Esophagus (tissue), 2 donors: Measurements from ENCODE around the gene APC2. TPM values are rescaled to one million over a fixed set of nuclear protein-coding genes. Genes with fewer than 3 reads are reported as not detected.

Experiments used
- H3K27ac ChIP-seq, 2 donors: one replicate each; pipeline ENCODE4 v1.5.1; 2013; ENCODE audit warnings: low read depth in 2 of 2, mild to moderate bottlenecking in 2 of 2, inconsistent platforms in 1 of 2, low read length in 1 of 2, moderate library complexity in 1 of 2
- H3K27me3 ChIP-seq, 2 donors: one replicate each; pipeline ENCODE4 v1.6.1; 2013; ENCODE audit warnings: low read length in 2 of 2, control low read depth in 1 of 2, mild to moderate bottlenecking in 1 of 2; ENCODE audit not compliant: insufficient read depth in 2 of 2, control insufficient read depth in 1 of 2
- H3K36me3 ChIP-seq, 2 donors: one replicate each; pipeline ENCODE4 v1.6.1; 2013; ENCODE audit warnings: low read length in 1 of 2; ENCODE audit not compliant: control insufficient read depth in 2 of 2, insufficient read depth in 2 of 2
- H3K4me1 ChIP-seq, 2 donors: one replicate each; pipeline ENCODE4 v1.6.1; 2013; ENCODE audit warnings: low read length in 1 of 2; ENCODE audit not compliant: control insufficient read depth in 2 of 2, insufficient read depth in 2 of 2
- H3K4me3 ChIP-seq, 2 donors: one replicate each; pipeline ENCODE4 v1.5.1; 2013; ENCODE audit warnings: low read length in 2 of 2, mild to moderate bottlenecking in 2 of 2, low read depth in 1 of 2, moderate library complexity in 1 of 2
- H3K9me3 ChIP-seq, 2 donors: one replicate each; pipeline ENCODE4 v1.6.1; 2013; ENCODE audit warnings: mild to moderate bottlenecking in 2 of 2, low read depth in 1 of 2, low read length in 1 of 2, moderate library complexity in 1 of 2; ENCODE audit not compliant: control insufficient read depth in 2 of 2, insufficient read depth in 1 of 2
- WGBS, 2 donors: extraction: QIAGEN DNeasy Blood & Tissue Kit; methylation state at CpG; one replicate each; pipeline ENCODE4 v1.1.7; 2013; 5-methylcytosine and 5-hydroxymethylcytosine counted together
- polyA plus RNA-seq, 2 donors: library from polyadenylated mRNA; stranded (reverse); fragments of 200-250 nt; gene quantifications; one replicate each; pipeline ENCODE4 v1.2.3, GENCODE V29; 2013
- donor health status: healthy with polysubstance abuse.
- donor health status: Bipolar disorder and iron deficiency.

APC2 gene
- polyA plus RNA-seq, 2 donors, result 0.02 to 0.10 TPM

- WGBS, 2 donors, result 90 to 94% methylated on average over 23 of the region's 23 CpGs
- Histone ChIP-seq H3K9me3 (no peaks in the 10 kb centered on the region), H3K4me1 (peaks cover 0 to 3% of the 10 kb centered on the region in 2 donors), H3K36me3 (no peaks in the 10 kb centered on the region), H3K27ac (no peak overlapping the region), H3K4me3 (no peak overlapping the region), H3K27me3 (no peaks in the 10 kb centered on the region)
Measured at GRCh38 chr19:1483979-1484428, 34.1 kb downstream of the APC2 start.

DNA sequence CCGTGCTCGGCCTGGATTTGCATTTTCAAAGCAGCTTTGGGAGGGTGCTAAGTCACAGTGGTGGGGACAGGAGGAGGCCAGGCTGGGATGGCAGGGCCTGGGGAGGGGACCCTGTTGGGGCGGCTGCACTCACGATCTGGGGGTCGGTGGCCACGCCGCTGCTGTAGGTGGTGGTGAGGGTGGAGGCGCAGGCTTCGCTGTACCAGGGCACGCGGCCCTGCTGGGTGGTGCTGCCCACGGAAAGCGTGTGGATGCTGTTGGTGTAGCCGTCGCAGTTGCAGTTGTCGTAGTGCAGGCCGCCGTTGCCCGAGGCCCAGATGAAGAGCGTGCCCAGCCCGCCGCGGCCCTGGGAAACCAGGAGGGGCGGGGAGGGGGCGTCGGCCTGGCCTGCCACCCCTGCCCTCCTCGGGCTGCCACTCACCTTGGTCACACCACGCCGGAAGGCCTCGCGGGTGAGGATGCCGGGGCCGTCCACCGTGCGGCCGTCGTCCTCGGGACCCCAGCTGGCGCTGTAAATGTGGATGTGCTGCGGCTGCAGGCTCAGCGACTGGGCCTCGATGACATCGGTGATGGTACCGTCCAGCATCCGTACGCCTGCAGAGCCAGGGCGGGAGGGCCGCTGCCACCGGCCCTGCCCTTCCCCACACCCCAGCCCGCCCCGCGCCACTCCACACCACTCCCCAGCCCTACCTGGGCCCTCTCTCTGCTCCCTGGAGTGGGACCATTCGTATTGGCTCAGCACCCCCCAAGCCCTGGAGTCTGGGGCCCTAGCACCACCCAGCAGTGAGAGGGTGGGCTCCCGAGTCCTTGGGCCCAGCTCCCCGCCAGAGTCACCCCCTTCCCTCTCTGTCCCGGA is 37.0 kb downstream of the APC2 start:
- H3K36me3 ChIP-seq, result no peaks in the 10 kb centered on the region
- 94 to 95% methylated on average over 47 to 56 of the region's 56 CpGs for WGBS, 2 donors
- no peaks in the 10 kb centered on the region for H3K27me3 ChIP-seq
- no peak overlapping the region for H3K27ac ChIP-seq
- H3K9me3 ChIP-seq, result no peaks in the 10 kb centered on the region
- H3K4me3 ChIP-seq, result no peak overlapping the region
- peaks cover 0 to 5% of the 10 kb centered on the region in 2 donors for H3K4me1 ChIP-seq

- Histone ChIP-seq H3K27me3 (no peaks in the 10 kb centered on the region), H3K27ac (no peak overlapping the region), H3K4me1 (peaks cover 0 to 5% of the 10 kb centered on the region in 2 donors), H3K36me3 (no peaks in the 10 kb centered on the region), H3K9me3 (no peaks in the 10 kb centered on the region), H3K4me3 (no peak overlapping the region)
- WGBS, 2 donors, result 91 to 92% methylated on average over 38 to 40 of the region's 40 CpGs
Measured at GRCh38 chr19:1487576-1488281, 37.8 kb downstream of the APC2 start.

DNA sequence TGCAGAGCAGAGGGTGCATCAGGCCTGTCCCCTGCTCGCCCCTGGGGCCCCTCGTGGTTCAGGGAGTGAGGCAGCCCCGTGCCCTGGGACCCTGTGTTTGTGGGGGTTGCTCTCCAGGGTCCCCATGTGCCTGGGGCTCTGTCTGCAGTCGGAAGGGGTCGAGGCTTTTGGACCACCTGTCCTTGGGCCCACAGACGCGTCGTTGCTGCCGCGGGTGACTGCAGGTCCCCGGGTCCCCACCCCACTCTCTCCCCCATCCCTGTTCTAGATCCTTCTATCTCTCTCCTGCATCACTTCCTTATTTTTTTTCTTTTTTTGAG is 38.3 kb downstream of the APC2 start:
- no peak overlapping the region for H3K27ac ChIP-seq
- H3K4me1 ChIP-seq, result peaks cover 0 to 5% of the 10 kb centered on the region in 2 donors
- no peaks in the 10 kb centered on the region for H3K36me3 ChIP-seq
- H3K9me3 ChIP-seq, result no peaks in the 10 kb centered on the region
- WGBS, 2 donors, result 88 to 89% methylated on average over 11 of the region's 11 CpGs
- H3K27me3 ChIP-seq, result no peaks in the 10 kb centered on the region
- no peak overlapping the region for H3K4me3 ChIP-seq

GRCh38 chr19:1489463-1490310 is 39.8 kb downstream of the APC2 start:
- H3K9me3 ChIP-seq, result no peaks in the 10 kb centered on the region
- H3K36me3 ChIP-seq, result no peaks in the 10 kb centered on the region
- H3K27ac ChIP-seq, result peak overlapping the region; percentile 83 to 87
- H3K27me3 ChIP-seq, result no peaks in the 10 kb centered on the region
- 21 to 24% methylated on average over 36 to 37 of the region's 37 CpGs for WGBS, 2 donors
- peaks cover 0 to 5% of the 10 kb centered on the region in 2 donors for H3K4me1 ChIP-seq
- H3K4me3 ChIP-seq, result peak overlapping the region; percentile 42 to 55

- Histone ChIP-seq H3K9me3 (no peaks in the 10 kb centered on the region), H3K27ac (peak within 1 kb of the TSS; percentile 83 to 87), H3K27me3 (no peaks in the 10 kb centered on the region), H3K4me1 (peaks cover 0 to 5% of the 10 kb centered on the region in 2 donors), H3K36me3 (no peaks in the 10 kb centered on the region), H3K4me3 (peak within 1 kb of the TSS; percentile 49 to 71)
- 1% methylated on average over 70 to 74 of the region's 74 CpGs for WGBS, 2 donors
Measured at GRCh38 chr19:1490311-1491113, 40.6 kb downstream of the APC2 start, which contains the start of gene PCSK4. Gene PCSK4, minus strand, starts transcription at chr19:1490350. Its CDS starts 4 bp downstream, at chr19:1490346.

DNA sequence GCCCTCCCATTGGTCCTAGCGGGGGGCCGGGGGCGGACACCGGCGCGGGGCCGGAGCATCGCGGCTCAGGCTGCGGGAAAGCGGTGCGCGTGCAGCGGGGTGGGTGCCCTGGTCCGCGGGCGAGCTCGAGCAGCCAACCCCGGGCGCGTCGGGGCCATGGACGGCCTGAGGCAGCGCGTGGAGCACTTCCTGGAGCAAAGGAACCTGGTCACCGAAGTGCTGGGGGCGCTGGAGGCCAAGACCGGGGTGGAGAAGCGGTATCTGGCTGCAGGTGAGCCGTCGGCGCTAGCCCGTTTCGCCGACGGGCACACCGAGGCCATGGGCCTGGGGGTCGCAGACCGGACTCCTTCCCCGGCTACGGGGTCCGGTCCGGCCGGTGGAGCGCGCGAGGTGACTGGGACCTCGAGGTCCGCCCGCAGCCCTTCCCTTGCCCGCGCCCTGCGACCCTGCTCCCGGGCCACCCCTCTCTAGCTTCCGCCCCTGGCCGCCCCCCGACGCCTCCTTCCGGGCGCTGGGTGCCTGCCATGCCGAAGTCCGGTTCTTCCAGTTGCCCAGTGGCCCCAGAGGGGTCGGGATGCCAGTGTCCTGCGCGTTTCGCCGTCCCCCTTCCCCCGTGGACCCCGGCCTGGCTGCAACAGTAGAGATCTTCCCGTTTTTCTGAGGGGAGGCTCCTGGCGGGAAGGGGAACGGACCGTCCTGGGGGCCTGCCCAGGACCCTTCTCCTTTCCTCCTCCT is 41.4 kb downstream of the APC2 start, which contains the start of gene REEP6:
Gene REEP6, plus strand, starts transcription at position 68 of the 735 bp plus-strand sequence. Its CDS starts 89 bp downstream, at position 157.
- Histone ChIP-seq H3K4me3 (peak within 1 kb of the TSS; percentile 49 to 71), H3K9me3 (no peaks in the 10 kb centered on the region)

DNA sequence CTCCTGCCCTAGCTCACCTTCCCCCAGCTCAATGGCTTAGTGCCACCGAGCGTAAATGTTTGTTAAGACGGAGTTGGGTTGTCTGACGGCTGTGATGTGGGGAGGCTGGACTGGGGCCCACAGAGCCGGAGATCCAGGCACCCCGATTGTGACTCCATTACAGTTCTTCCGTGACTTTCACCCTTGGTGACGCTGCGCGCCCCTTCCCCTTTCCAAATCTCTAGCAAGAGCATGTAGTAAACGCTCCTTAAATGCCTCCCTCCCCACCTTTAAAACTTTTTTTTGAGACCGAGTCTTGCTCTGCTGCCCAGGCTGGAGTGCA is 41.9 kb downstream of the APC2 start:
- Histone ChIP-seq H3K4me3 (peak overlapping the region in 1 of 2 donors; percentile 49), H3K27me3 (no peaks in the 10 kb centered on the region), H3K27ac (no peak overlapping the region), H3K36me3 (no peaks in the 10 kb centered on the region), H3K4me1 (peaks cover 2 to 14% of the 10 kb centered on the region in 2 donors), H3K9me3 (no peaks in the 10 kb centered on the region)
- WGBS, 2 donors, result 41 to 44% methylated on average over 12 of the region's 12 CpGs

More for the DNA sequence above, 41.4 kb downstream of the APC2 start, which contains the start of gene REEP6:
- Histone ChIP-seq H3K4me1 (peaks cover 0 to 9% of the 10 kb centered on the region in 2 donors), H3K36me3 (no peaks in the 10 kb centered on the region), H3K27me3 (no peaks in the 10 kb centered on the region), H3K27ac (peak within 1 kb of the TSS; percentile 83 to 87)
- WGBS, 2 donors, result 4% methylated on average over 65 to 73 of the region's 73 CpGs
